ENCODE results near the gene CNTNAP2. TPM values are rescaled to one million over a fixed set of nuclear protein-coding genes. Genes with fewer than 3 reads are reported as not detected.

The CNTNAP2 gene
- total RNA-seq, 1 experiment from 2014 or later = 64.5 TPM

- Mint-ChIP-seq H3K36me3 (ENCODE audit: insufficient read depth in 1 of 3, low read depth in 3 of 3) (peaks cover 0 to 7% (median 4%) of the 10 kb centered on the region in 3 experiments; a peak in 3 of 7 replicates), H3K9me3 (peaks cover 9 to 16% of the 10 kb centered on the region in 2 experiments), H3K27ac (no peak overlapping the region), H3K4me3 (no peak overlapping the region), H3K4me1 (peaks cover 5 to 8% of the 10 kb centered on the region in 2 experiments; a peak in 3 of 4 replicates), H3K27me3 (ENCODE audit: low read depth) (no peaks in the 10 kb centered on the region; the same call in 1 of the 2 replicates)
- no peaks in the 10 kb centered on the region for H3K9me3 ChIP-seq (ENCODE audit: control insufficient read depth, low read depth, low read length)
- H2AK5ac ChIP-seq (ENCODE audit: insufficient read length, low read length) = no peak overlapping the region
- H4K5ac ChIP-seq (ENCODE audit: insufficient read length, low read depth, low read length) = no peak overlapping the region
- no peak overlapping the region for H3K27ac ChIP-seq (ENCODE audit: insufficient read length, low read depth, low read length)
- no peak for TF ChIP-seq CTCF (conservative IDR thresholded peaks at IDR 0.05)
- no peak overlapping the region for H3K56ac ChIP-seq (ENCODE audit: insufficient read length, low read depth, low read length)
- no peak overlapping the region for H4K91ac ChIP-seq (ENCODE audit: insufficient read length, low read depth, low read length)
- no peak overlapping the region for H2AFZ ChIP-seq (ENCODE audit: low read length)
- H2BK12ac ChIP-seq (ENCODE audit: insufficient read length, low read depth, low read length) = no peak overlapping the region
- H2BK15ac ChIP-seq (ENCODE audit: low read depth, low read length) = no peak overlapping the region
- no peak overlapping the region for H3K18ac ChIP-seq (ENCODE audit: insufficient read length, low read depth, low read length)
- no peak overlapping the region for H2BK120ac ChIP-seq (ENCODE audit: low read depth, low read length, poor library complexity, severe bottlenecking)
- H3K4ac ChIP-seq (ENCODE audit: low read depth, low read length) = no peak overlapping the region
- no peaks in the 10 kb centered on the region for H3K4me1 ChIP-seq (ENCODE audit: insufficient read depth, low read length)
- H3K27me3 ChIP-seq (ENCODE audit: insufficient read depth, low read length) = no peaks in the 10 kb centered on the region
- H3K79me1 ChIP-seq (ENCODE audit: insufficient read depth, low read depth, low read length, poor library complexity, severe bottlenecking) = no peaks in the 10 kb centered on the region
- H3K79me2 ChIP-seq (ENCODE audit: insufficient read depth, low read length) = no peaks in the 10 kb centered on the region
- H3K14ac ChIP-seq (ENCODE audit: insufficient read depth, low read length) = no peak overlapping the region
- H3K23ac ChIP-seq (ENCODE audit: insufficient read length, low read depth, low read length) = no peak overlapping the region
- H3K4me2 ChIP-seq (ENCODE audit: insufficient read depth, insufficient read length, low read length) = no peak overlapping the region
- no CpG with 5 or more reads among the region's 5 CpGs for WGBS (ENCODE audit: extremely low coverage, insufficient read length, low lambda C conversion rate)
- no peaks in the 10 kb centered on the region for H3K23me2 ChIP-seq (ENCODE audit: insufficient read length, low read depth, low read length, poor library complexity, severe bottlenecking)
- no peak overlapping the region for H4K8ac ChIP-seq (replicated peaks; ENCODE audit: insufficient read length, low read depth, low read length)
- H2BK20ac ChIP-seq (ENCODE audit: low read depth, low read length, poor library complexity, severe bottlenecking) = no peak overlapping the region
- H3T11ph ChIP-seq (ENCODE audit: low read length) = no peak overlapping the region
- H4K20me1 ChIP-seq (ENCODE audit: control insufficient read depth, insufficient read depth, insufficient read length) = no peaks in the 10 kb centered on the region
- no peak overlapping the region for H3K9ac ChIP-seq (ENCODE audit: extremely low read depth, insufficient read length, low read length)
- H2BK5ac ChIP-seq (ENCODE audit: insufficient read length, low read length) = no peak overlapping the region
- no peak for DNase-seq
Observed at GRCh38 chr7:147700702-147701101, 1584.1 kb downstream of the CNTNAP2 start.
